ENCODE measurements around the gene ZNF507.
"Not testable (repeated sequence)": the region's sequence is repeated elsewhere in the genome, so short reads cannot be mapped to it uniquely, and the experiment has no call there.

Gene ZNF507

DNA sequence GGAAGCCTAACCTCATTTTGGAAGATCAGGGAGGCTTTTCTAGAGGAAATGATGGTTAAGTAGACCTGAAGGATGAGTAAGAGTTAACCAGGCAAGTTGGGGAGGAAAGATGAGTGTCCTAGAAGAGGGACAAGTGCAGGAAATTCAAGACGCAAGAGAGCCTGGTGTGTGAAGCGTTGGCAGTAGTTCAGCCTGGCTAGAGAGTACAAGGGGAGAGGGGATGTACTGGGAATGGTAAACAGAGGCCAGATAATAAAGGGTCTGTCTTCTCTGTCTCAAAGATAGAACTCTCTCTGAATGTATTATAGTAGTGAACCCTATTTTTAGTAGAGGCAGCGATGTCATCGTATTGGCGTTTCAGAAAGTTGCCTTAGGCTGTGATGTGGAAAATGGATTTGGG, 69.8 kb downstream of the ZNF507 start:
- DNase-seq (ENCODE audit: low spot score) = no peak

DNA sequence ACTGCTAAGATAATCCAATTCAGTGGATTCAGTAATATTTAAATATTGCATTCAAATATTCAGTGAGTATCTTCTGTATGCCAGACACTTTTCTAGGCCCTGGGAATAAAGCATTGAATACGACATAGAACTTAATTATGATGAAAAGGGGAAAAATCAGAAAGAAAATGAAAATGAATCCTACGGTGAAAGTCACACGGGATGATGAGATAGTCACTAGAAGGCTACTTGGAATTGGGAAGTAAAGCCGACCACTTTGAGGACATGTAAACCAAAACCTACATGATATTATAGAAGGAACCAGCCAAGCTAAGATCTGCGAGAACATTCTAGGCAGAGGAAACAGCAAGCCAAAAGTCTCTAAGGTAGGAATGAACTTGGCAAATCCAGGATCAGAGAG, 70.3 kb downstream of the ZNF507 start:
- no peak for DNase-seq (ENCODE audit: low spot score)

DNA sequence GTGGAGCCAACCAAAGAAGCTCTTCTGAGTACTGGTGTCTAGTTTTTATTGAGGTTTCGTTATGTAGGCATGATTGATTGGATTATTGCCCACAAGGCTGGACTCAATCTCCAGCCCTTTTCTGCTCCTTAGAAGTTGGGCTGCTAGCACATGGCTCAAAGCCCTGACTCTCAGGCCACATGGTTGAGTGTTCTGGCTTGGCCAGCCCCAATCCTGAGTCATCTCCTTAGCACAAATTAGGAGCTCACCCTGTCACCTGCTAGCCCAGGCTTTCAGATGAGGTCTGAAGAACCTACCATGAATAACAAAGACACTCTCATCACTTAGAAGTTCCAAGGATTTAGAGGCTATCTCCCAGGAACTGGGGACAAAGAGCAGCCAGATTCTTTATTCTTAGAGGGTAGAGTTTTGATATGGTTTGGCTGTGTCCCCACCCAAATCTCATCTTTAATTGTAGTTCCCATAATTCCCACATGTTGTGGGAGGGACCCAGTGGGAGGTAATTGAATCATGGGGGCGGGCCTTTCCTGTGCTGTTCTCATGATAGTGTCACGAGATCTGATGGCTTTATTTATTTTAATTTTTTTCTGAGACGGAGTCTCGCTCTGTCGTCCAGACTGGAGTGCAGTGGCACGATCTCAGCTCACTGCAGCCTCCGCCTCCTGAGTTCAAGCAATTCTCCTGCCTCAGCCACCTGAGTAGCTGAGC, 71.5 kb downstream of the ZNF507 start:
- no peak for DNase-seq (ENCODE audit: low spot score)

DNA sequence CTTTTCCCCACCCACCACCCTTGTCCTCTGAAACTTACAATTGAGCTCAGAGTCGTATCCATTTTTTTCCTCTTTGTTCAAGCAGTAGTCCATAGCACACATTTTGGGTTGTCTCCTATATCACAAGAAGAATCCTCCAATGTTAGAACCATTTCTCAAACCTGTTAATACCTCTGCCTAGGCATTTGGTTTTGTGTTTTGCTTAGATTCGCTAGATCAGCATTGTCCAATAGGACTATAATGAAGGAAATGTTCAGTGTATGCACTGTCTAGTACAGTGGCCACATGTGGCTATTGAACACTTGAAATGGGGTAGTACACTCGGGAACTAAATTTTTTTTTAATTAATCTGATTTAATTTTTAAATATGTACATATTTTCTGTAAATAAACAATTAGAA, 72.7 kb downstream of the ZNF507 start:
- DNase-seq (ENCODE audit: low spot score) = no peak

DNA sequence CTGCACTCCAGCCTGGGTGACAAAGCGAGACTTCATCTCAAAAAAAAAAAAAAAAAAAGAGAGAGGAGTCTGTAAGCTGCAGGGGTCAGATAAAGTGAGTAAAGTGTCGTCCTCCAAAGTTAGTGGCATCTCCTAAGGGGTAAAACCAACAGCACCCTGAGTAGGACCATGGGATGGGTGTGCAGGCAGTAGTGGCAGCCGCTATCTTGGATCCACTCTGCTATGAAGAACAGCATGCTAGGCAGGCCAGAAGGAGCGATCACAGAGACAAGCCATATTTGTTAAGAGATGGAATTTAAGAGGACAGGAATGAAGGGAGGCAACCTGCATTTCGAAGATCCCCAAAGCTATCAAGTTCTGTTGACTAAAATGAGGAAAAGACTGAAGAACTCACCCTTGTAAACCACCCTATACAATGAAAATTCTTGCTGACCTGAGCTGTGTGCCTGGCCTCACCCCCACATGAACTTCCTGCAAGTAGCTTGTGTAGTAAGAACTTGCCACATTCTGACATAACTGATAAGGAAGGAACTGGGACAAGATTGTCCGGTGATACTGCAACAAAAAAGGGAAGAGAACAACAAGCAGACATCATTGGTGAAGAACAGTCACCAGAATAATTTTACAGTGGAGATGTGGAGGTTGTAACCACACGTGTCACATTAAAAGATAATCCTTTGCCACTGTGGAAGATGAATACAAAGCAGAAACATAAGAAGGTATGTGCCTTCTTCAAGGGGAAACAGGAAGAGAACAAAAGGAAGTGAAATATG, 76.4 kb downstream of the ZNF507 start:
- DNase-seq (ENCODE audit: low spot score) = no peak

DNA sequence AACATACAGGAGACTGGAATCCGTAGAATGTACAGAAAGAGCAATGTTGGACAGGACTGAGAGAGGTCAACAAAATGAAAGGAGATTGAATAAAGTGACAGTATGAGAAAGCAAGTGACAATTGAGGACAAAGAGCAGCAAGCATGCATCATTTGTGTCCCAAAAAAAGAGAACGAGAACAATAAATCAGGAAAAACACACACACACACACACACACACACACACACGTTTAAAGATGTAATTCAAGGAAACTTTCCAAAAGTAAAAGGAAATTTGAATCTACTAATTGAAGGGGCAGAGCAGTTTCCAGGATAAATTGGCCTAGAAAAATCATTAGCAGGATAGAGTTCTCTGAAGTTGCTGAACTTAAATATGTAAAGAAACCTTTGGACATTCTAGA, 77.0 kb downstream of the ZNF507 start:
- no peak for DNase-seq (ENCODE audit: low spot score)

DNA sequence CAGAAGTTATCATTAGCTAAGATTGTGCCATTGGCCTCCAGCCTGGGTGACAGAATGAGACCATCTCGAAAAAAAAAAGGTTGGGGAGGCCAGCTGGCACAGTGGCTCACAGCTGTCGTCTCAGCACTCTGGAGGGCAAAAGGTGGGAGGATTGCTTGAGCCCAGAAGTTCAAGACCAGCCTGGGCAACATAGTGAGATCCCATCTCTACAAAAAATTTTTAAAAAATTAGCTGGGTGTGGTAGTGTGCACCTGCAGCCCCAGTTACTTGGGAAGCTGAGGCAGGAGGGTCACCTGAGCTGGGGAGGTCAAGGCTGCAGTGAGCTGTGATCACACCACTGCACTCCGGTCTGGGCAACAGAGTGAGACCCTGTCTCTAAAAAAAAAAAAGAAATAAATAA, 78.5 kb downstream of the ZNF507 start:
- DNase-seq (ENCODE audit: low spot score) = not testable (repeated sequence)

DNA sequence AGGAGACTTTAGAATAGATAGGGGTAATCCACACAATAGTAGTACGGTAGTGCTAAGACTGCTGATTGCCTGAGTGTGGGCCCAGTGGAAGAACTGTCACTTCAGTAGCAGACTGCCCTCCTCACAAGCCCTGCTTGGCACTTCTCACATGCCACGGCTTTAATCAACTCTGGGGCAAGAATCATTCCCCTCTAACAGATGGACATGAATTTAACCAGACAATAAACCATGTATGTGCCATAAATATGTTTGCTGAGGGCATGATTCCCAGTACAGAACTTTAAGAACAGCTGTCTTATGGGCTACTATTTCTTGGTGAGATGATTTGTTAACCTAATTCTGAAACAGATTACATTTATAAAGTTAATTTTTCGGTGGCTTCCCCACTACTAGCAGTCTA, 82.1 kb downstream of the ZNF507 start:
- DNase-seq (ENCODE audit: low spot score) = no peak

DNA sequence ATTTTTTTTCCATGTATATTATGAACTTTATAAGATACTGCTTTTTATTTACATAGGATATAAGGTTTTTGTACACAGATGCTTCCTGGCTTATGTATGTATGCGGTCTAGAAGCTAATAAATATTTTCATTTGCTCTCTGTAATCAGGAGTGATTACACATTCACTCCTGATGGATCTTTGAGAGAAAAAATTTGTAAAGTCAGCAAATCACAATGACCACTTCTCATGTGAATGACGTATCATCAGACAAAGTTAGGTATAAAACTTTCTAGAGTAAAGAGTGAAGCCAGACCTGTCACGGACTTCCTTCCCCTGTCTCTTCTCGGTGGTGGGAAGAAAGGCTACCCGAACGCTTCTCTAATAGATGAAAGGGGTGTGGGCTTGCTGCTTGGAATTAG, 91.3 kb downstream of the ZNF507 start:
- no peak for DNase-seq (ENCODE audit: low spot score)

DNA sequence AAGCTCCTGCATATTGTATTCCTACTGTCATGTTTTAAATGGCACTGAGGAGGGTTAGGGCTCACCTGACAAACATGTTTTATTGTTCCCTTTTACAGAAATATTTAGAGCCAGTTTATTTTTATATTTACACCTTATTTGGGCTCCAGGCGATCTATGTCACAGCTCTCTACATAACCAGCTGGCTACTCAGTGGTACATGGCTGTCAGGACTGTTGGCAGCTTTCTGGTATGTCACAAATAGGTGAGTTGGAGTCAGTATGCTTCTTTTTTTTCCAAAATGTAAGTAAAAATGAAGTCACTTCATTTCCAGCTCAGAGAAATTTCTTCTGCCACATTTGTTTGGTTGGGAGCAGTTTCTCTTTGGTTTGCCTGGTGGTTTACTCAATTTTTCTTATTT, 91.7 kb downstream of the ZNF507 start:
- no peak for DNase-seq (ENCODE audit: low spot score)

Measured in CD4-positive, alpha-beta T cell treated with Interleukin-15 for 4 hours (primary cell).